Measurements from ENCODE around the gene GH2.
"Not testable (repeated sequence)": the region's sequence is repeated elsewhere in the genome, so short reads cannot be mapped to it uniquely, and the experiment has no call there.

GH2 gene

DNA sequence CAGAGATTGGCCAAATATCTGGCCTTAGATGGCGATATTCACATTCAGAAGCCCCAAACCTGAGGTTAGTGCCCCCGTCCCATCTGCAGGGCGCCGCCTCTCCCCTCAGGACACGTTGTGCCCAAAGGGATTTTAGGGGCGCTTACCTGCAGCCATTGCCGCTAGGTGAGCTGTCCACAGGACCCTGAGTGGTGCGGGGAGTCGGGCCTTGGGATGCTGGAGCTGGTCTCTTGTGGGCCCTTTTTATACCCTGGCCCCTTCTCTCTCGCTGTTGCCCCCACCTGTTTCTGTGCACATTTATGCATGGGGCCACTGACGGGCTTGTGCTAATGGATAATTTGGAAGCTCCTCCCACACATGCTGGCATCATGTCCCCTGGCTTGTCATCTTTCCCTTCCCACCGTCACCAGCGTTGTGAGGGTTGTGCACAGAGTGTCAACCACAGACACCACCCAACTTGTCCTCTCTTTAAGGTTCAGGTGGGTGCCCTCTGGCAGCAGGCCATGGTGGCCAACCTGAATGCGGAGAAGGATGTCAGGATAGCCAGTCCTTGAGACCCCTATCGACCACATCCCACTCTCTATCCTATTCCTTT is 29.4 kb upstream of the GH2 start, which contains the start of gene CSHL1:
Gene CSHL1 (minus strand): TSS at position 218 of the 595 bp plus-strand sequence. CDS start 62 bp downstream, at position 156.
- DNase-seq (ENCODE audit: low read depth) = no peak

DNA sequence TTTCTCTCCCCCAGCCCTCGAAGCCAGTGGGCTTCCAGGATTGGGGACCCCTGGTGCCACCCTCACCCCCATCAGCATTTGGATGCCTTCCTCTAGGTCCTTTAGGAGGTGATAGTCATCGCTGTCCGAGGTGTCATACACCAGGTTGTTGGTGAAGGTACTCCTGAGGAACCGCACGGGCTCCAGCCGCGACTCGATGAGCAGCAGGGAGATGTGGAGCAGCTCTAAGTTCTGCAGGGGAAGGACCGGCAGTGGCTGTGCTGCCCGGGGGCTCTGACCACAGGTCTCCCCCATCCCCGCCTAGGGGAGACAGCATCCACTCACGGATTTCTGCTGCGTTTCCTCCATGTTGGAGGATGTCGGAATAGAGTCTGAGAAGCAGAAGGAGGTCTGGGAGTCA is 28.4 kb upstream of the GH2 start:
- DNase-seq (ENCODE audit: low read depth) = no peak

GRCh38 chr17:63909586-63909985 is 27.8 kb upstream of the GH2 start:
- DNase-seq (ENCODE audit: low read depth) = not testable (repeated sequence)

- DNase-seq (ENCODE audit: low read depth) = not testable (repeated sequence)
These were observed 25.5 kb upstream of the GH2 start for GRCh38 chr17:63907161-63907778.

DNA sequence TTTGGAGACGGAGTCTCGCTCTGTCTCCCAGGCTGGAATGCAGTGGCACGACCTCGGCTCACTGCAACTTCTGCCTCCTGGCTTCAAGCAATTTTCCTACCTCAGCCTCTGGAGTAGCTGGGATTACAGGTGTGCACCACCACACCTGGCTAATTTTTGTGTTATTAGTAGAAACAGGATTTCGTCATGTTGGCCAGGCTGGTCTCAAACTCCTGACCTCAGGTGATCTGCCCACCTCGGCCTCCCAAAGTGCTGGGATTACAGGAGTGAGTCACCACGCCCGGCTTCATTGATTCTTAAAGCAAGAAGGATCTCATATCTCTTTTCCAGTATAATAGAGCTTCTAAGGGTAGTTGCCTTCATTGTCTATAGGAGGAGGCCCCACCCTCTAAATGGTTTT is 23.1 kb upstream of the GH2 start:
- not testable (repeated sequence) for DNase-seq (ENCODE audit: low read depth)

DNA sequence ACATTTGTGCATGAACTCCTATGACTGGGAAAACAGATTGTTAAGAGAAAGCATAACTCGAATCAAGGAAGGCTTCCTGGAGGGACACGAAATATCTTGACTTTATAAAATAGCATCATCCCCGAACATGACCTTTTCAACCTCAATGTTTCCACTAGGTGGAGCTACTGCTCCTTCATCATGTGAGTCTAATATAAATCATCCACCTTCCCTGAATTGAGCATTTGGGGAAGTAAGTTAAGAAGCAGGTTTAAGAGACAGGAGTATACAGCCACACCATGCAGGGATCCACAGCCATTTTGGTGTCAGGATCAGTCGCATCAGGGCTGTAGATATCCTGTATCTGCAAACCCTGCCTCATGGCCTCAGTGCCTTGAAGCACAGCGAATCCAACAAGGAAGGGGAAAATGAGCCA is 22.1 kb upstream of the GH2 start:
- not testable (repeated sequence) for DNase-seq (ENCODE audit: low read depth)

- DNase-seq (ENCODE audit: low read depth) = not testable (repeated sequence)
These were observed 20.2 kb upstream of the GH2 start for GRCh38 chr17:63901971-63902370.

- DNase-seq (ENCODE audit: low read depth) = not testable (repeated sequence)
These were observed 17.4 kb upstream of the GH2 start for GRCh38 chr17:63898899-63899798.

DNA sequence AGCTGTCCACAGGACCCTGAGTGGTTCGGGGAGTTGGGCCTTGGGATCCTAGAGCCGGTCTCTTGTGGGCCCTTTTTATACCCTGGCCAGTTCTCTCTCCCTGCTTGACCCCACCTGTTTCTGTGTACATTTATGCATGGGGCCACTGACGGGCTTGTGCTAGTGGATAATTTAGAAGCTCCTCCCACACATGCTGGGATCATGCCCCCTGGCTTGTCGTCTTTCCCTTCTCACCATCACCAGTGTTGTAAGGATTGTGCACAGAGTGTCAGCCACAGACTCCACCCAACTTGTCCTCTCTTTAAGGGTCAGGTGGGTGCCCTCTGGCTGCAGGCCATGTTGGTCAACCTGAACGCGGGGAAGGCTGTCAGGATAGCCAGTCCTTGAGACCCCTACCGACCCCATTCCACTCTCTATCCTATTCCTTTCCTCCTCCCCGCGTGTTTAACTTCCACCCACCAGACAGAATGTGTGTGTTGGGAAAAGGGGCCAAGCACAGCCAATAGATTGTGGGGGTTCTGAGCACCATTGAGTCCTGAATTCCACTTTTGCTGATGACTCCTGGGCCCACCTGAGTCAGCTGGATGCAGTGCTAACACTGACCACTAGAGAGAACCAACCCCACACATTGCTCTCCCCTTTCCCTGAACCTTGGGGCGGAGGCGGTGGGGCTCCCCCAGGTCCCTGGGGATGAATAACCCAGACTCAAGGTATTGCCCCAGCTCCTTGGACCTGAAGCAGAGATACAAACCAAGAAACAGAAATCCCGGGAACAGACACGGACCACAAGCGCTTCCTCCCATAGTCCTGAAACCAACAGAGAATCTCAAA is 15.0 kb upstream of the GH2 start, which contains the start of gene CSH1:
Gene CSH1 (minus strand): TSS at position 51 of the 831 bp plus-strand sequence. CDS start 63 bp downstream, outside the sequence.
- not testable (repeated sequence) for DNase-seq (ENCODE audit: low read depth)

DNA sequence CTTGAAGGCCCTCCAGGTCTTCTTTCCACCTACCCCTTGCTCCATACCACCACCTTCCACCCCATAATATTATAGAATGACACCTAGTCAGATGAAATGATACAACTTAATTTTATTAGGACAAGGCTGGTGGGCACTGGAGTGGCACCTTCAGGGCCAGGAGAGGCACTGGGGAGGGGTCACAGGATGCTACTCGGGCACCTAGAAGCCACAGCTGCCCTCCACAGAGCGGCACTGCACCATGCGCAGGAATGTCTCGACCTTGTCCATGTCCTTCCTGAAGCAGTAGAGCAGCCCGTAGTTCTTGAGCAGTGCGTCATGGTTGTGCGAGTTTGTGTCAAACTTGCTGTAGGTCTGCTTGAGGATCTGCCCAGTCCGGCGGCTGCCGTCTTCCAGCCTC is 13.1 kb upstream of the GH2 start:
- not testable (repeated sequence) for DNase-seq (ENCODE audit: low read depth)

DNA sequence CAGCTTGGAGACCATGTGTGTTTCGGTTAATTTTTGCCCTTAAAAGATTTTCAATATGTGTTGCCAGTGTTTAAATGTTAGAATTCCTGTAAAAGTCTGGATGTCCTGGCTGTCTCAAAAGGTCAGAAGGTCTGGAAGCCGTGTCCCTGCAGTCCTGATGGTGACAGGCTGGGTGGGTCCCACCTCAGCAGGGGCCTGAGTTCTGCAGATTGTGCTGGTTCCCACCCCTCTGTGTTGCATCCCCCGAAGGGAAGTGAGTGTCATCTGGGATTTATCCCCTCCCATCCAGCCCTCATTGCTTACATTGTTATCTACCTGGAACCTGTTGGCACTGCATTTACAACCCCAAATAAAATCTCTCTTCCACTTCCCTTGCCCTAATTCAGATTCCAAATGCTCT is 12.3 kb upstream of the GH2 start:
- not testable (repeated sequence) for DNase-seq (ENCODE audit: low read depth)

GRCh38 chr17:63892316-63893037 is 10.7 kb upstream of the GH2 start:
- DNase-seq (ENCODE audit: low read depth) = not testable (repeated sequence)

DNA sequence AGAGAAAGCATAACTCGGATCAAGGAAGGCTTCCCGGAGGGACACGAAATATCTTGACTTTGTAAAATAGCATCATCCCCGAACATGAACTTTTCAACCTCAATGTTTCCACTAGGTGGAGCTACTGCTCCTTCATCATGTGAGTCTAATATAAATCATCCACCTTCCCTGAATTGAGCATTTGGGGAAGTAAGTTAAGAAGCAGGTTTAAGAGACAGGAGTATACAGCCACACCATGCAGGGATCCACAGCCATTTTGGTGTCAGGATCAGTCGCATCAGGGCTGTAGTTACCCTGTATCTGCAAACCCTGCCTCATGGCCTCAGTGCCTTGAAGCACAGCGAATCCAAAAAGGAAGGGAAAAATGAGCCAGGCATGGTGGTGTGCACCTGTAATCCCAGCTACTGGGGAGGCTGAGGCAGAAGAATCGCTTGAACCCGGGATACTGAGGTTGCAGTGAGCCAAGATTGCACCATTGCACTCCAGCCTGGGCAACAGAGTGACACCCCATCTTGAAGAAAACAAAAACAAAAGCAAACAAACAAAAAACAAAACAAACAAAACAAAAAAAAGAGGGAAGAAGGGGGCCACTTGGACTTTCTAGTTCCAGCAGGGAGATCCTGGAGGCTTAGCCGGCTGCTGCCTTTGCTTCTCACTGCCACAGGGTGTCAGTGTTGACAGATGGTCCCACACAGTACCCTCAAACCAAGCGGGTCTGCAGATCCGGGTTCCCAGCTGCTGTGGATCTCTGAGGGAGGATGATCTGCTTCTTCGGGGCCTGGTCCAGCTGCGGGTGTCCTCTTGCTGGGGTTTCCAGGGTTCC is 7.5 kb upstream of the GH2 start:
- DNase-seq (ENCODE audit: low read depth) = not testable (repeated sequence)

DNA sequence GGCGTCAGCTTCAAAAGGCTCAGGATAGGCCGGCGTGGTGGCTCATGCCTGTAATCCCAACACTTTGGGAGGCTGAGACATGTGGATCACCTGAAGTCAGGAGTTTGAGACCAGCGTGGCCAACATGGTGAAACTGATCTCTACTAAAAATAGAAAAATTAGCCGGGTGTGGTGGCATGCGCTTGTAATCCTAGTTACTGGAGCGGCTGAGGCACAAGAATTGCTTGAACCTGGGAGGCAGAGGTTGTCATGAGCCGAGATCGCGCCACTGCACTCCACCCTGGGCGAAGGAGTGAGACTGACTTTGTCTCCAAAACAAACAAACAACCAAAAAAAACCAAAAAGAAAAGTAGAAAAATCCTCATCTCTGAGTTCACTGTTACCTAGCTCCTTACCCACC is 3.4 kb upstream of the GH2 start:
- not testable (repeated sequence) for DNase-seq (ENCODE audit: low read depth)

- not testable (repeated sequence) for DNase-seq (ENCODE audit: low read depth)
These were observed 932 bp upstream of the GH2 start for GRCh38 chr17:63882626-63883126.

DNA sequence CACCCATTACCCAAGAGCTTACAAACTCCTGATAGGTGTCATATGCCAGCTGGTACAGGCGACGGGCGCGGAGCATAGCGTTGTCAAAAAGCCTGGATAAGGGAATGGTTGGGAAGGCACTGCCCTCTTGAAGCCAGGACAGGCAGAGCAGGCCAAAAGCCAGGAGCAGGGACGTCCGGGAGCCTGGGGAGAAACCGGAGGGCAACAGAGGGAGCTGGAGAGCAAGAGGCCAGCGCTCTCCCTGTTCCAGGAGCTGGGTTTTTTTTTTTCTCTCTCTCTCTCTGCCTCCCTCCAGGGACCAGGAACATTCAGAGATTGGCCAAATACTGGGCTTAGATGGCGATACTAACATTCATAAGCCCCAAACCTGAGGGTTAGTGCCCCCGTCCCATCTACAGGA is 407 bp downstream of the GH2 start:
- not testable (repeated sequence) for DNase-seq (ENCODE audit: low read depth)

- DNase-seq (ENCODE audit: low read depth) = no peak
These were observed 1.0 kb downstream of the GH2 start for GRCh38 chr17:63880706-63881105.

DNA sequence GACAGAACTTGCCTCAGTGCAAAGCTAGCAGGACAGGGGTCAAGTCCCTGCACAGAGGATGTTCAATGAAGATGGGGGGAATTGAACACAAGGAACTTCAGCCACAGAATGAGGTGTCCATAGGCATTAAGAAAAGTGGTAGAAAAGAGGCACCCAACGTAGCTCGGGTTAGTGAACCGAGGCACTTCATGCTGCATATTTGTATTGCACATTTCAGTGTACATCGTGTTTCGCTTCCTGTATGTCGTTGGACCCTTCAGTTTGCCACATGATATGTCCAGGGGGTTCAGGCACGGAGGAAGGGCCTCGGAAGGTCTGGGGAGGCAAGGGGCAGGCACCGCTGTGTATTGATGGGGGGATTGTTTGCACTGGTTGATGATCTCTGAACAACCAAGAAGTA is 3.3 kb downstream of the GH2 start:
- not testable (repeated sequence) for DNase-seq (ENCODE audit: low read depth)

DNA sequence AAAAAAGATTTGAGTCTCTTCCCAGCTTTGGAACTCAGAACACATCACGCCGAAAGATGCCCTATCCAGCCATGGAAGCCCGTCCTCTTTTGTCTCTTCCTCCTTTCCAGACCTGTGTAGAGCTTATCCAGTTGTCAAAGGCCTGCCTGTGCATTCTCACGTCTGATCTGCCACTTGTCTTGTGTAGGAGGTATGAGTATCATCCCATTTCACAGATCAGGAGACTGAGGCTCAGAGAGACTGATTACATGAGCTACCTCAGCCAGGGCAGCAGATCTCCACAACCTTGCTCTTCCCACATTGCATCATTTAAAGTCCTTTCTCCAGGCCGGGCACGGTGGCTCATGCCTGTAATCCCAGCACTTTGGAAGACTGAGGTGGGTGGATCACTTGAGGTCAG is 7.1 kb downstream of the GH2 start:
- not testable (repeated sequence) for DNase-seq (ENCODE audit: low read depth)

All from fibroblast of the conjunctiva (primary cell).